Stomach (tissue), 4 donors: ENCODE data around the gene SLCO1A2.

Experiments used
- CTCF ChIP-seq, 7 experiments: fragments of 450-650 bp in 4 of 7; fragments of 200-600 bp in 3 of 7; sonication (generic) in 3 of 7; IDR thresholded peaks; one replicate each; pipeline ENCODE4 v1.5.1; 2016 to 2019; ENCODE audit warnings: antibody characterized with exemption in 7 of 7, control low read depth in 2 of 7, mild to moderate bottlenecking in 1 of 7
- POLR2A ChIP-seq, 4 donors: fragments of 450-650 bp; IDR thresholded peaks; one replicate each; pipeline ENCODE4 v1.6.1; 2016; ENCODE audit warnings: antibody characterized with exemption in 4 of 4, control low read depth in 2 of 4, mild to moderate bottlenecking in 1 of 4, moderate library complexity in 1 of 4

- TF ChIP-seq CTCF (IDR thresholded peaks at IDR 0.05) (no peak), POLR2A (IDR thresholded peaks at IDR 0.05) (no peak)
These were observed 86.0 kb downstream of the SLCO1A2 start for GRCh38 chr12:21248679-21249078.
